A549 (cell line): ENCODE data around the gene HEG1. TPM values are rescaled to one million over a fixed set of nuclear protein-coding genes. Genes with fewer than 3 reads are reported as not detected.

Experiments used
- ATAC-seq, 2 experiments: fragments of 200-7000 bp in 1 of 2; fragments of >200 bp in 1 of 2; cut with Nextera tagmentation in 1 of 2; cut with Tn5 transposase in 1 of 2; 3 replicates each; pipeline versions ENCODE4 v1.8.0 to v1.9.1; 2018 to 2020; ENCODE audit warnings: mild to moderate bottlenecking in 1 of 2, moderate library complexity in 1 of 2
- CTCF ChIA-PET: fragments of 300-600 bp; sonication (Branson Sonifier 250); formaldehyde crosslinking; extraction: SDS; loops from one replicate; lab custom pipeline; 2021; ENCODE audit warnings: antibody characterized with exemption, inconsistent platforms; lab: Yijun Ruan, JAX
- POLR2A ChIA-PET: fragments of 350-600 bp; formaldehyde crosslinking; extraction: SDS; loops from one replicate; lab custom pipeline; 2021; ENCODE audit warnings: antibody characterized with exemption, inconsistent platforms; lab: Yijun Ruan, JAX
- DNase-seq, 2 experiments: peaks; one replicate each; pipeline versions ENCODE4 v3.0.0 to v3.0.0-alpha.2; 2011 to 2016; ENCODE audit warnings: low read depth in 1 of 2, low spot score in 1 of 2
- FAIRE-seq: peaks from 2 replicates; lab custom pipeline; 2011; peaks lifted over from hg19 to GRCh38; lab: Jason Lieb, UNC
- H3K27ac ChIP-seq, 2 experiments: fragments of >200 bp; sonication (Bioruptor Twin); formaldehyde crosslinking; 3 replicates each; pipeline ENCODE4 v1.5.1; 2016 to 2017
- H3K4me1 ChIP-seq: fragments of >200 bp; sonication (Bioruptor Twin); formaldehyde crosslinking; 3 replicates; pipeline ENCODE4 v1.6.1; 2016
- H3K4me2 ChIP-seq: fragments of >200 bp; sonication (Bioruptor Twin); formaldehyde crosslinking; 3 replicates; pipeline ENCODE4 v1.6.1; 2016
- H3K4me3 ChIP-seq: fragments of >200 bp; sonication (Bioruptor Twin); formaldehyde crosslinking; 3 replicates; pipeline ENCODE4 v1.5.1; 2016
- H3K9me3 ChIP-seq: fragments of >200 bp; sonication (Bioruptor Twin); formaldehyde crosslinking; 3 replicates; pipeline ENCODE4 v1.6.1; 2016
- BHLHE40 ChIP-seq: IDR thresholded peaks from 2 replicates; pipeline ENCODE4 v1.6.1; 2012; ENCODE audit warnings: low read depth, low read length, inconsistent platforms
- CHD4 ChIP-seq: fragments of 200-600 bp; sonication (generic); IDR thresholded peaks from 2 replicates; pipeline ENCODE4 v1.6.1; 2016; ENCODE audit warnings: antibody characterized with exemption, mild to moderate bottlenecking, borderline replicate concordance
- FOSL2 ChIP-seq, 2 experiments: fragments of 450-650 bp in 1 of 2; fragments of >200 bp in 1 of 2; sonication (Bioruptor Twin) in 1 of 2; formaldehyde crosslinking; IDR thresholded peaks; 2 replicates each; pipeline versions ENCODE4 v1.5.0 to v1.6.1; 2016 to 2020; ENCODE audit warnings: mild to moderate bottlenecking in 1 of 2, moderate library complexity in 1 of 2
- FOXS1 ChIP-seq: fragments of 250-450 bp; sonication (Bioruptor Pico); IDR thresholded peaks from 2 replicates; pipeline ENCODE4 v1.5.0; 2020; ENCODE audit warnings: mild to moderate bottlenecking, moderate library complexity
- HMGXB4 ChIP-seq: fragments of 250-450 bp; sonication (Bioruptor Pico); IDR thresholded peaks from 2 replicates; pipeline ENCODE4 v1.5.0; 2021; ENCODE audit warnings: mild to moderate bottlenecking, moderate library complexity, borderline replicate concordance
- HOXB5 ChIP-seq: fragments of 250-450 bp; sonication (Bioruptor Pico); IDR thresholded peaks from 2 replicates; pipeline ENCODE4 v1.5.0; 2020; ENCODE audit warnings: mild to moderate bottlenecking, moderate library complexity
- KDM1A ChIP-seq: fragments of 200-600 bp; sonication (generic); IDR thresholded peaks from 2 replicates; pipeline ENCODE4 v1.6.1; 2016; ENCODE audit warnings: low read depth, mild to moderate bottlenecking
- MAFK ChIP-seq: fragments of 450-650 bp; IDR thresholded peaks from 2 replicates; pipeline ENCODE4 v1.6.1; 2014; ENCODE audit not compliant: partially characterized antibody
- MAZ ChIP-seq: fragments of 150-350 bp; IDR thresholded peaks from 2 replicates; pipeline ENCODE4 v1.6.1; 2014; ENCODE audit warnings: antibody characterized with exemption, low read depth, low read length, borderline replicate concordance
- RAD21 ChIP-seq, 2 experiments: fragments of >200 bp in 1 of 2; sonication (Bioruptor Twin) in 1 of 2; formaldehyde crosslinking in 1 of 2; IDR thresholded peaks in 1 of 2; conservative IDR thresholded peaks in 1 of 2; 2 replicates in 1 of 2; 3 replicates in 1 of 2; pipeline ENCODE4 v1.6.1; 2012 to 2018; ENCODE audit warnings: inconsistent platforms in 1 of 2
- SMC3 ChIP-seq: fragments of >200 bp; sonication (Bioruptor Twin); formaldehyde crosslinking; IDR thresholded peaks from 3 replicates; pipeline ENCODE4 v1.6.1; 2018; ENCODE audit warnings: inconsistent platforms
- TP53 ChIP-seq: fragments of 250-450 bp; sonication (Bioruptor Pico); IDR thresholded peaks from 2 replicates; pipeline ENCODE4 v1.5.0; 2021; ENCODE audit warnings: mild to moderate bottlenecking, moderate library complexity
- WGBS: methylation state at CpG from one replicate; pipeline ENCODE4 v1.1.6; 2017; ENCODE audit errors: missing lambda C conversion rate; 5-methylcytosine and 5-hydroxymethylcytosine counted together
- polyA plus RNA-seq, 4 experiments: library from polyadenylated mRNA; depleted of rRNA in 3 of 4; stranded (reverse); fragments of >200 nt; fragmentation: RNase III in 1 of 4; extraction: RNeasy Plus Mini Kit Qiagen cat#74134 plus additional on column Dnase treatment in 1 of 4; gene quantifications; 2 replicates in 3 of 4; 3 replicates in 1 of 4; pipeline ENCODE4 v1.2.3, GENCODE V29; 2011 to 2017
- TF ChIP-seq, protein P1 (sequence below): fragments of 200-600 bp; sonication (generic); IDR thresholded peaks from 2 replicates; pipeline ENCODE4 v1.6.1; 2016; ENCODE audit warnings: antibody characterized with exemption, mild to moderate bottlenecking, moderate library complexity
- TF ChIP-seq, protein P2 (sequence below): IDR thresholded peaks from 2 replicates; pipeline ENCODE4 v1.6.1; 2012
- TF ChIP-seq, protein P3 (sequence below): fragments of 250-450 bp; sonication (Bioruptor Pico); IDR thresholded peaks from 2 replicates; pipeline ENCODE4 v1.5.0; 2020; ENCODE audit warnings: low read depth, mild to moderate bottlenecking, moderate library complexity

Gene HEG1
- polyA plus RNA-seq, 2 of the 4 experiments (the other 2 are of a cell fraction), result 5.4 to 5.6 TPM

GRCh38 chr3:125042725-125043406, 12.9 kb downstream of the HEG1 start:
- WGBS, result 78% methylated on average over 17 of the region's 17 CpGs
- TF ChIP-seq, protein P1, sequence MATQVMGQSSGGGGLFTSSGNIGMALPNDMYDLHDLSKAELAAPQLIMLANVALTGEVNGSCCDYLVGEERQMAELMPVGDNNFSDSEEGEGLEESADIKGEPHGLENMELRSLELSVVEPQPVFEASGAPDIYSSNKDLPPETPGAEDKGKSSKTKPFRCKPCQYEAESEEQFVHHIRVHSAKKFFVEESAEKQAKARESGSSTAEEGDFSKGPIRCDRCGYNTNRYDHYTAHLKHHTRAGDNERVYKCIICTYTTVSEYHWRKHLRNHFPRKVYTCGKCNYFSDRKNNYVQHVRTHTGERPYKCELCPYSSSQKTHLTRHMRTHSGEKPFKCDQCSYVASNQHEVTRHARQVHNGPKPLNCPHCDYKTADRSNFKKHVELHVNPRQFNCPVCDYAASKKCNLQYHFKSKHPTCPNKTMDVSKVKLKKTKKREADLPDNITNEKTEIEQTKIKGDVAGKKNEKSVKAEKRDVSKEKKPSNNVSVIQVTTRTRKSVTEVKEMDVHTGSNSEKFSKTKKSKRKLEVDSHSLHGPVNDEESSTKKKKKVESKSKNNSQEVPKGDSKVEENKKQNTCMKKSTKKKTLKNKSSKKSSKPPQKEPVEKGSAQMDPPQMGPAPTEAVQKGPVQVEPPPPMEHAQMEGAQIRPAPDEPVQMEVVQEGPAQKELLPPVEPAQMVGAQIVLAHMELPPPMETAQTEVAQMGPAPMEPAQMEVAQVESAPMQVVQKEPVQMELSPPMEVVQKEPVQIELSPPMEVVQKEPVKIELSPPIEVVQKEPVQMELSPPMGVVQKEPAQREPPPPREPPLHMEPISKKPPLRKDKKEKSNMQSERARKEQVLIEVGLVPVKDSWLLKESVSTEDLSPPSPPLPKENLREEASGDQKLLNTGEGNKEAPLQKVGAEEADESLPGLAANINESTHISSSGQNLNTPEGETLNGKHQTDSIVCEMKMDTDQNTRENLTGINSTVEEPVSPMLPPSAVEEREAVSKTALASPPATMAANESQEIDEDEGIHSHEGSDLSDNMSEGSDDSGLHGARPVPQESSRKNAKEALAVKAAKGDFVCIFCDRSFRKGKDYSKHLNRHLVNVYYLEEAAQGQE, result no peak
- no peak for TF ChIP-seq BHLHE40
- no peak for TF ChIP-seq TP53
- no peak for TF ChIP-seq MAFK
- TF ChIP-seq FOXS1 (CRISPR knock-in tag), result no peak
- no peak for TF ChIP-seq KDM1A
- TF ChIP-seq MAZ, result no peak
- TF ChIP-seq HOXB5, result no peak
- no peak for TF ChIP-seq FOSL2 (IDR thresholded peaks at IDR 0.05)
- no peak for TF ChIP-seq FOSL2 (CRISPR knock-in tag; IDR thresholded peaks at IDR 0.05)
- TF ChIP-seq, protein P2, sequence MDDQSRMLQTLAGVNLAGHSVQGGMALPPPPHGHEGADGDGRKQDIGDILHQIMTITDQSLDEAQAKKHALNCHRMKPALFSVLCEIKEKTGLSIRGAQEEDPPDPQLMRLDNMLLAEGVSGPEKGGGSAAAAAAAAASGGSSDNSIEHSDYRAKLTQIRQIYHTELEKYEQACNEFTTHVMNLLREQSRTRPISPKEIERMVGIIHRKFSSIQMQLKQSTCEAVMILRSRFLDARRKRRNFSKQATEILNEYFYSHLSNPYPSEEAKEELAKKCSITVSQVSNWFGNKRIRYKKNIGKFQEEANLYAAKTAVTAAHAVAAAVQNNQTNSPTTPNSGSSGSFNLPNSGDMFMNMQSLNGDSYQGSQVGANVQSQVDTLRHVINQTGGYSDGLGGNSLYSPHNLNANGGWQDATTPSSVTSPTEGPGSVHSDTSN, result no peak
- TF ChIP-seq RAD21 (conservative IDR thresholded peaks at IDR 0.05 in 1 of 2, IDR thresholded peaks at IDR 0.05 in 1 of 2), result no peak
- no peak for TF ChIP-seq SMC3
- TF ChIP-seq CHD4, result no peak
- no peak overlapping the region for H3K4me3 ChIP-seq
- no peak for FAIRE-seq
- ChIA-PET CTCF (interaction anchor here (1.0 kb wide), 1 partner anchor 47 kb away, joined by 3 read pairs; no protein-coding TSS in a partner anchor), POLR2A (no interaction called here)
- ATAC-seq, result no peak
- no peak overlapping the region for H3K27ac ChIP-seq
- no peak for DNase-seq
- no peak overlapping the region for H3K4me2 ChIP-seq
- no peaks in the 10 kb centered on the region for H3K4me1 ChIP-seq
- H3K9me3 ChIP-seq, result no peaks in the 10 kb centered on the region

DNA sequence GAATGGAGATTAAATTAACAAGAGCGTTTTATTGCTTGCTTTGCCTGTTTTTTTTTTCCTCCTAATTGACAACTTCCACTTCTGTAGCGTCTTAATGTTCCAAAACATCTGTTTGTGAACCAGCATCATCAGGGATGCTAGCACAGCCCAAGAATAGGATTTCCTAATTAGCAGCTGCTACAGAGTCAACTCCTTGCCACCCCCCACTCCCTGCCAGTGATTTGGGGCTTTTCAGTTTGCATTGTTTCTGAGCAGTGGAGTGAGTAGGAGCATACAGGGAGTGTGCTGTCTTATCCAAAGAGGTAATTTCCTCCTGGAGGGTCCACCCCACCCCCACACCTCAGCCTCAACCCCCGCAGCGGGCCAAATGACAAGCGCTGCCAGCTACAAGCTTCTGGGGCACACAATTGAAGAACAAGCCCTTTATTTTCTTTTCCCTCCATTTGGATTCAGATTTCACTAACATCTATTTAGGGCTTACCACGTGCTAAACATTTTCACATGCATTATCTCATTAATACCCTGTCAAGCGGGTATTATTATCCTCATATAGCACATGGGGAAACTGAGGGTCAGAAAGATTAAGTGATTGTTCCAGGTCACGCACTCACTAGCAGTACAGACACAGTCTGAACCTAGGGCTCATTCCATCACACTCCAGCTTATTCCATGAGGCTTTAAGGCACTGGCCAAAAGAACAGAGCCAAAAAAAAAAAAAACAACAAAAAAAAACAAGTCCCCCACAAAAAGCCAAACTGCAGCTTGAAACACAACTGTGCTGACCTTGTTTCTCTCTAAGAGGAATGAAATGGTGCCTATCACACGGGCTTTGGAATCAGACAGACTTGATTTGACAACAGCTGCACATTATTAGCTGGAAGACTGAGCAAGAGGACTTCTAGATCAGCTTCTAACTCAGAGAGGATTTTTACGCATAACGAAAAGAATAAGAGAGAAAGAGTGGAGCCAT, 16.4 kb downstream of the HEG1 start:
- Histone ChIP-seq H3K9me3 (peaks cover 9% of the 10 kb centered on the region; the same call in 2 of the 3 replicates), H3K27ac (no peak overlapping the region), H3K4me1 (no peaks in the 10 kb centered on the region), H3K4me2 (no peak overlapping the region), H3K4me3 (no peak overlapping the region)
- CTCF ChIA-PET, result interaction anchor here (1.3 kb wide), 1 partner anchor 44 kb away, joined by 4 read pairs; no protein-coding TSS in a partner anchor
- POLR2A ChIA-PET, result no interaction called here
- DNase-seq (no peak), ATAC-seq (no peak), FAIRE-seq (no peak)
- no peak for TF ChIP-seq HMGXB4
- TF ChIP-seq, protein P3, sequence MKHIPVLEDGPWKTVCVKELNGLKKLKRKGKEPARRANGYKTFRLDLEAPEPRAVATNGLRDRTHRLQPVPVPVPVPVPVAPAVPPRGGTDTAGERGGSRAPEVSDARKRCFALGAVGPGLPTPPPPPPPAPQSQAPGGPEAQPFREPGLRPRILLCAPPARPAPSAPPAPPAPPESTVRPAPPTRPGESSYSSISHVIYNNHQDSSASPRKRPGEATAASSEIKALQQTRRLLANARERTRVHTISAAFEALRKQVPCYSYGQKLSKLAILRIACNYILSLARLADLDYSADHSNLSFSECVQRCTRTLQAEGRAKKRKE (CRISPR knock-in tag), result no peak
- WGBS, result 80% methylated on average over 11 of the region's 11 CpGs
